Endothelial cell of umbilical vein (primary cell): Measurements from ENCODE around the gene SLC25A27.

Source experiments
- CTCF ChIP-seq, 2 donors: IDR thresholded peaks; 1 replicate in 1 of 2; 2 replicates in 1 of 2; pipeline ENCODE4 v1.5.1; 2011; ENCODE audit warnings: low read length in 2 of 2, mild to moderate bottlenecking in 2 of 2, moderate library complexity in 2 of 2, control low read depth in 1 of 2, inconsistent platforms in 1 of 2, low read depth in 1 of 2; ENCODE audit not compliant: insufficient read depth in 1 of 2; ENCODE audit errors: extremely low read depth in 1 of 2
- EZH2 ChIP-seq: IDR thresholded peaks from 2 replicates; pipeline ENCODE4 v1.6.1; 2012; ENCODE audit warnings: borderline replicate concordance, low read depth, mild to moderate bottlenecking, moderate library complexity, low read length, inconsistent platforms; ENCODE audit not compliant: severe bottlenecking
- TF ChIP-seq, protein P1 (sequence below): IDR thresholded peaks from 2 replicates; pipeline ENCODE4 v1.6.1; 2011; ENCODE audit not compliant: insufficient read depth, insufficient read length

GRCh38 chr6:46699970-46700369, 47.2 kb downstream of the SLC25A27 start:
- TF ChIP-seq CTCF (IDR thresholded peaks at IDR 0.05; ENCODE audit: extremely low read depth in 1 of 2, insufficient read depth in 1 of 2, low read depth in 1 of 2, low read length in 2 of 2), result no peak
- TF ChIP-seq EZH2, result no peak
- TF ChIP-seq, protein P1, sequence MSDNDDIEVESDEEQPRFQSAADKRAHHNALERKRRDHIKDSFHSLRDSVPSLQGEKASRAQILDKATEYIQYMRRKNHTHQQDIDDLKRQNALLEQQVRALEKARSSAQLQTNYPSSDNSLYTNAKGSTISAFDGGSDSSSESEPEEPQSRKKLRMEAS, result no peak
